ENCODE results near the gene TNRC6B. TPM values are rescaled to one million over a fixed set of nuclear protein-coding genes. Genes with fewer than 3 reads are reported as not detected.
A peak's percentile ranks its signal among the peaks of the same experiment; 100 is the strongest.

The TNRC6B gene
- total and polyA plus RNA-seq, 2 of the 13 experiments (the other 11 are each of a cell fraction or from before 2014, with no cell fraction given): 8.9 to 13.2 TPM

GRCh38 chr22:40346185-40347118 lies 168.7 kb downstream of the TNRC6B start, which contains the start of gene ADSL:
Gene ADSL, plus strand, starts transcription at chr22:40346500. Its CDS starts 59 bp downstream, at chr22:40346559.
- Histone ChIP-seq H3K4me2 (ENCODE audit: low read depth, low read length) (peak within 1 kb of the TSS; percentile 95), H3K36me3 (replicated peaks in 1 of 2; ENCODE audit: control insufficient read depth in 1 of 2, insufficient read depth in 2 of 2, low read length in 2 of 2) (peaks cover 1 to 22% of the 10 kb centered on the region in 2 experiments; a peak in 4 of 5 replicates), H3K4me3 (replicated peaks in 1 of 3; ENCODE audit: insufficient read depth in 1 of 3, low read depth in 2 of 3, low read length in 3 of 3) (peak within 1 kb of the TSS; percentile 83 to 89 (median 84)), H3K4me1 (ENCODE audit: insufficient read depth, low read length) (peaks cover 57% of the 10 kb centered on the region), H3K27ac (ENCODE audit: extremely low read length, insufficient read depth, low read length) (peak within 1 kb of the TSS; percentile 81), H3K9me3 (ENCODE audit: low read length) (no peaks in the 10 kb centered on the region), H2AFZ (ENCODE audit: low read length) (no peak within 1 kb of the TSS), H4K20me1 (ENCODE audit: insufficient read depth, low read length) (peaks cover 14% of the 10 kb centered on the region; the same call in 1 of the 2 replicates), H3K27me3 (ENCODE audit: control insufficient read depth in 1 of 2, insufficient read depth in 2 of 2, low read length in 2 of 2) (no peaks in the 10 kb centered on the region; a peak in 1 of 5 replicates), H3K9ac (ENCODE audit: insufficient read depth, low read depth, low read length) (peak within 1 kb of the TSS; percentile 76), H3K79me2 (ENCODE audit: insufficient read depth, low read length) (peaks cover 32% of the 10 kb centered on the region)
- ChIA-PET CTCF (ENCODE audit: low intra/inter-chr PET ratio, low total read pairs) (no interaction called here), POLR2A (interaction anchor here (0.6 to 2.2 kb wide), 6 partner anchors 24 to 646 kb away, joined by 3 to 23 read pairs (median 4); partner anchors contain the start of genes SGSM3 and TNRC6B)
- in situ Hi-C loops (cut with HindIII; ENCODE audit: extremely low pct_ligation_motif_present, low pct_unique_long_range_greater_than_20kb) (no loop called here), intact Hi-C loops (cut with micrococcal nuclease; ENCODE audit: unreplicated experiment) (loop anchor here (5.0 kb wide), 1 partner anchor 304 kb away; no protein-coding TSS in a partner anchor)
- DNase-seq (ENCODE audit: low spot score): peak; percentile 79
- WGBS (ENCODE audit: low lambda C conversion rate): 0% methylated on average over 21 of the region's 65 CpGs
- no TSS peak for BruUV-seq (replicated peaks)
- no peak for FAIRE-seq
- ATAC-seq: peak; percentile 97
- TF ChIP-seq HNRNPK (IDR thresholded peaks at IDR 0.05; ENCODE audit: low read depth, low read length, poor library complexity, severe bottlenecking) (no peak), HIC2 (CRISPR knock-in tag; IDR thresholded peaks at IDR 0.05; ENCODE audit: low read depth) (no peak), ZNF512 (CRISPR knock-in tag; IDR thresholded peaks at IDR 0.05) (peak; percentile 31; the same call in 1 of the 2 replicates), ISL2 (CRISPR knock-in tag; IDR thresholded peaks at IDR 0.05) (peak; percentile 70; the same call in 1 of the 2 replicates), ZNF18 (CRISPR knock-in tag; IDR thresholded peaks at IDR 0.05; ENCODE audit: insufficient replicate concordance) (peak; percentile 71), MLLT10 (CRISPR knock-in tag; IDR thresholded peaks at IDR 0.05) (no peak), SNAPC2 (CRISPR knock-in tag; IDR thresholded peaks at IDR 0.05) (peak; percentile 9; the same call in 1 of the 2 replicates), ZNF740 (CRISPR knock-in tag; IDR thresholded peaks at IDR 0.05) (no peak), KAT2B (IDR thresholded peaks at IDR 0.05; ENCODE audit: borderline replicate concordance, low read depth, low read length) (no peak), TP53 (CRISPR knock-in tag; conservative IDR thresholded peaks at IDR 0.05) (peak; percentile 33; the same call in 1 of the 2 replicates), KAT8 (CRISPR knock-in tag; IDR thresholded peaks at IDR 0.05) (peak; percentile 96), MAX (IDR thresholded peaks at IDR 0.05) (peak; percentile 96), ZNF703 (CRISPR knock-in tag; IDR thresholded peaks at IDR 0.05; ENCODE audit: borderline replicate concordance) (peak; percentile 86), HOXA3 (CRISPR knock-in tag; IDR thresholded peaks at IDR 0.05) (peak; percentile 91), ZBTB7B (CRISPR knock-in tag; IDR thresholded peaks at IDR 0.05) (peak; percentile 66; the same call in 1 of the 2 replicates), RFX3 (CRISPR knock-in tag; IDR thresholded peaks at IDR 0.05) (no peak), KAT7 (CRISPR knock-in tag; IDR thresholded peaks at IDR 0.05; ENCODE audit: borderline replicate concordance) (peak; percentile 62; the same call in 1 of the 2 replicates), GATAD2A (CRISPR knock-in tag; IDR thresholded peaks at IDR 0.05) (peak; percentile 64; the same call in 1 of the 2 replicates)
